ENCODE measurements around the gene BACH2. TPM values are rescaled to one million over a fixed set of nuclear protein-coding genes. Genes with fewer than 3 reads are reported as not detected.

Gene BACH2
- total RNA-seq, 1 donor from 2014 or later, result 90.4 TPM

- POLR2A ChIA-PET, result interaction anchor here (0.5 to 2.8 kb wide), 14 partner anchors 8 to 370 kb away, joined by 3 to 11 read pairs (median 4); no protein-coding TSS in a partner anchor
- no peak for TF ChIP-seq CTCF (IDR thresholded peaks at IDR 0.05)
- intact Hi-C loops (cut with micrococcal nuclease), result no loop called here
- H3K9me3 Mint-ChIP-seq, result peaks cover 2% of the 10 kb centered on the region
- ATAC-seq (ENCODE audit: low read depth), result no peak
- peaks cover 23% of the 10 kb centered on the region for H3K36me3 Mint-ChIP-seq (ENCODE audit: low read depth)
- H3K27ac Mint-ChIP-seq, result peak overlapping the region; percentile 80
- H3K27me3 Mint-ChIP-seq, result no peaks in the 10 kb centered on the region
- CTCF ChIA-PET, result interaction anchor here (1.0 to 1.4 kb wide), 2 partner anchors 24 to 166 kb away, joined by 3 read pairs; no protein-coding TSS in a partner anchor
- no peak overlapping the region for H3K4me3 Mint-ChIP-seq
- no peak for DNase-seq
- peaks cover 95% of the 10 kb centered on the region for H3K4me1 Mint-ChIP-seq
Measured at GRCh38 chr6:90106449-90106848, 190.2 kb downstream of the BACH2 start.

- peaks cover 95% of the 10 kb centered on the region for H3K4me1 Mint-ChIP-seq
- no peaks in the 10 kb centered on the region for H3K27me3 Mint-ChIP-seq
- no peak overlapping the region for H3K4me3 Mint-ChIP-seq
- DNase-seq (no peak), ATAC-seq (ENCODE audit: low read depth) (no peak)
- TF ChIP-seq CTCF (IDR thresholded peaks at IDR 0.05), result no peak
- peaks cover 22% of the 10 kb centered on the region for H3K36me3 Mint-ChIP-seq (ENCODE audit: low read depth)
- CTCF ChIA-PET, result interaction anchor here (1.0 to 1.4 kb wide), 2 partner anchors 23 to 165 kb away, joined by 3 read pairs; no protein-coding TSS in a partner anchor
- peak overlapping the region; percentile 57 for H3K27ac Mint-ChIP-seq
- intact Hi-C loops (cut with micrococcal nuclease), result no loop called here
- POLR2A ChIA-PET, result interaction anchor here (0.5 to 2.8 kb wide), 11 partner anchors 10 to 370 kb away, joined by 3 to 10 read pairs (median 3); no protein-coding TSS in a partner anchor
- H3K9me3 Mint-ChIP-seq, result peaks cover 2% of the 10 kb centered on the region
Measured at GRCh38 chr6:90105506-90106170, 191.0 kb downstream of the BACH2 start.

- Mint-ChIP-seq H3K27ac (peak overlapping the region; percentile 74), H3K36me3 (ENCODE audit: low read depth) (peaks cover 18% of the 10 kb centered on the region), H3K9me3 (no peaks in the 10 kb centered on the region), H3K27me3 (no peaks in the 10 kb centered on the region), H3K4me1 (peaks cover 97% of the 10 kb centered on the region), H3K4me3 (peak overlapping the region; percentile 78)
- intact Hi-C loops (cut with micrococcal nuclease), result loop anchor here (1.0 kb wide), 3 partner anchors 19 to 181 kb away; no protein-coding TSS in a partner anchor
- peak; percentile 47 for ATAC-seq (ENCODE audit: low read depth)
- DNase-seq, result no peak
- CTCF ChIA-PET, result no interaction called here
- no peak for TF ChIP-seq CTCF (IDR thresholded peaks at IDR 0.05)
- POLR2A ChIA-PET, result interaction anchor here (1.2 to 2.8 kb wide), 3 partner anchors 19 to 113 kb away, joined by 3 to 10 read pairs (median 4); no protein-coding TSS in a partner anchor
Measured at GRCh38 chr6:90103056-90103800, 193.4 kb downstream of the BACH2 start.

- no peak for TF ChIP-seq CTCF (IDR thresholded peaks at IDR 0.05)
- DNase-seq (no peak), ATAC-seq (ENCODE audit: low read depth) (no peak)
- Mint-ChIP-seq H3K27me3 (no peaks in the 10 kb centered on the region), H3K9me3 (no peaks in the 10 kb centered on the region), H3K36me3 (ENCODE audit: low read depth) (peaks cover 16% of the 10 kb centered on the region), H3K4me3 (no peak overlapping the region), H3K27ac (peak overlapping the region; percentile 33), H3K4me1 (peaks cover 97% of the 10 kb centered on the region)
- intact Hi-C loops (cut with micrococcal nuclease), result no loop called here
- CTCF ChIA-PET, result no interaction called here
- POLR2A ChIA-PET, result interaction anchor here (0.9 to 2.0 kb wide), 6 partner anchors 9 to 115 kb away, joined by 3 to 7 read pairs (median 4); no protein-coding TSS in a partner anchor
Measured at GRCh38 chr6:90101403-90101802, 195.2 kb downstream of the BACH2 start.
